A673 (cell line): ENCODE data around the gene PDE8A.

ENCODE experiments used
- EZH2 ChIP-seq: fragments of 200-600 bp; sonication (generic); IDR thresholded peaks from 2 replicates; pipeline ENCODE4 v1.6.1; 2017; ENCODE audit warnings: borderline replicate concordance, low read depth, mild to moderate bottlenecking, mixed read lengths, antibody characterized with exemption, low read length; ENCODE audit not compliant: poor library complexity, severe bottlenecking
- TF ChIP-seq, protein P1 (sequence below): fragments of 300-800, 200-600 bp; sonication (generic); conservative IDR thresholded peaks from 2 replicates; pipeline ENCODE4 v1.5.1; 2017; ENCODE audit warnings: low read depth, mild to moderate bottlenecking, antibody characterized with exemption, low read length, moderate library complexity, mixed read lengths

- TF ChIP-seq, protein P1, sequence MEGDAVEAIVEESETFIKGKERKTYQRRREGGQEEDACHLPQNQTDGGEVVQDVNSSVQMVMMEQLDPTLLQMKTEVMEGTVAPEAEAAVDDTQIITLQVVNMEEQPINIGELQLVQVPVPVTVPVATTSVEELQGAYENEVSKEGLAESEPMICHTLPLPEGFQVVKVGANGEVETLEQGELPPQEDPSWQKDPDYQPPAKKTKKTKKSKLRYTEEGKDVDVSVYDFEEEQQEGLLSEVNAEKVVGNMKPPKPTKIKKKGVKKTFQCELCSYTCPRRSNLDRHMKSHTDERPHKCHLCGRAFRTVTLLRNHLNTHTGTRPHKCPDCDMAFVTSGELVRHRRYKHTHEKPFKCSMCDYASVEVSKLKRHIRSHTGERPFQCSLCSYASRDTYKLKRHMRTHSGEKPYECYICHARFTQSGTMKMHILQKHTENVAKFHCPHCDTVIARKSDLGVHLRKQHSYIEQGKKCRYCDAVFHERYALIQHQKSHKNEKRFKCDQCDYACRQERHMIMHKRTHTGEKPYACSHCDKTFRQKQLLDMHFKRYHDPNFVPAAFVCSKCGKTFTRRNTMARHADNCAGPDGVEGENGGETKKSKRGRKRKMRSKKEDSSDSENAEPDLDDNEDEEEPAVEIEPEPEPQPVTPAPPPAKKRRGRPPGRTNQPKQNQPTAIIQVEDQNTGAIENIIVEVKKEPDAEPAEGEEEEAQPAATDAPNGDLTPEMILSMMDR: no peak
- TF ChIP-seq EZH2: no peak
These were observed 5.7 kb upstream of the PDE8A start for GRCh38 chr15:84975871-84976351.
